Eye (tissue), 1 donor: ENCODE data around the gene LRWD1.
A peak's percentile ranks its signal among the peaks of the same experiment; 100 is the strongest.
"Not testable (repeated sequence)": the region's sequence is repeated elsewhere in the genome, so short reads cannot be mapped to it uniquely, and the experiment has no call there.

Experiments used
- DNase-seq: peaks from one replicate; pipeline ENCODE4 v3.0.0-alpha.2; 2015

The LRWD1 gene

GRCh38 chr7:102498321-102498720, 33.5 kb downstream of the LRWD1 start:
- DNase-seq = not testable (repeated sequence)

- DNase-seq = not testable (repeated sequence)
Observed at GRCh38 chr7:102503141-102503540, 38.4 kb downstream of the LRWD1 start.

DNA sequence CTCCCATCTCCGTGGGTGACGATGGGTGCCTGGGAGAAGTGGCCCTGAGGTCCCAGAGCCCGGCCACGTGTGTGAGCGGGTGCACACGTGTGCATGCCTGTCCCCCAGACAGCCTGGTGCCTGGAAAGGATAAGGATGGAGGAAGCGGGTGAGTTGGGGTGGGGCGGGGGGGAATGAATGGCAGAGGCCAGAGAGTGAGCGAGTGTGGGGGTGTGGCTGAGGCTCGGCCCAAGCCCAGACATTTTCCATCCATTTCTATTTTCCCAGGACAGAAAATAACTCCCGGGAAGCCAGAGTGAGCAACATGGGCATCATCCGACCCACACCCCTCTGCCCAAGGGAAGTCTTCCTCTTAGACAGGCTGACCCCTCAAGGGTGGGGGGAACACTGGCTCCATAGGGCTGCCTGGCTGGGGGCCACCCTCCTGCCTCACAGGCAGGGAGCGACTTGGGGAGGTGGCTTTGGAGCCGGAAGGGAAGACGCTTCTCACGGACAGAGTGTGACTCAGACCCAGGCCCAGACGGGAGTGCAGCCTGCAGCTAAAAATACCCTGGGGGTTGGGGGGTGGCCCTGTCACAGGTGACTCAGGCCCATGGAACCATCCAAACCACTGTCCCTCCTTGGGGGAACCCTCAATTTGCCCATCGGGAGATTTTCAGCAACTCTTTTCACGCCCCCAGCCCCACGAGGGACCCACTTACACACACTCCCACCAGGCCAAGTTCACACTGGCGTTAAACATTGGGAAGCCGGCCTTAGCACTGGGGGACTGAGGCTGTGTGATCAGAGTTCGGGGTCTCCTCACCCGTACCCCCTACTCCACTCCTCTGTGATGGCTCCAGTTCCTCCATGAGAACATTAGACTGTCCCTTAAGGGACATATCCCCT, 40.8 kb downstream of the LRWD1 start:
- not testable (repeated sequence) for DNase-seq

DNA sequence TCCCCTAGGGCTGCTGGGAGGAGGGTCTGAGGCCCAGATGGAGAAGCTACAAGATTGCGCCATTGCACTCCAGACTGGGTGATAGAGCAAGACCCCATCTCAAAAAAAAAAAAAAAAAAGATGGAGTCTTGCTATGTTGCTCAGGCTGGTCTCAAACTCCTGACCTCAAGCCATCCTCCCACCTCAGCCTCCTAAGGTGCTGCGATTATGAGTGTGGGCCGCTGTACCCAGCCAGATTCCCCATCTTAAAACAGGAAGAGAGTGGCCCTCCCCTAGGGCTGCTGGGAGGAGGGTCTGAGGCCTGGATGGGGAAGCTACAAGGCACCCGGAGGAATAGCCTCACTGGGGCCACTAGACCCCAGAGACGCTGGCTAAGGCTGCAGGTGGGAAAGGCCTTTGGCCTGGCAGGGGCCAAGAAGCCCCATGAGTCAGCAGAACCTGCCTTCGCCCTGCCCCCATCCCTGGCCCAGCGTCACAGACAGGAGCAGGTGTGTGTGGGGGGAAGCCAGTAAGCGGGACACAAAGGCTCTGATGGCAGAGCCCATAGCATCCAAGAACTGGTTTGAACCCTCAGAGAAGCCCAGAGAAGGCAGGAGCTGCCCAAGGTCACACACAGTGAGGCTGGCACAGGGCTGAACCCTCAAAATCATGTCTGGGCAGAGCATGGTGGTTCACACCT, 42.8 kb downstream of the LRWD1 start:
- DNase-seq = not testable (repeated sequence)

DNA sequence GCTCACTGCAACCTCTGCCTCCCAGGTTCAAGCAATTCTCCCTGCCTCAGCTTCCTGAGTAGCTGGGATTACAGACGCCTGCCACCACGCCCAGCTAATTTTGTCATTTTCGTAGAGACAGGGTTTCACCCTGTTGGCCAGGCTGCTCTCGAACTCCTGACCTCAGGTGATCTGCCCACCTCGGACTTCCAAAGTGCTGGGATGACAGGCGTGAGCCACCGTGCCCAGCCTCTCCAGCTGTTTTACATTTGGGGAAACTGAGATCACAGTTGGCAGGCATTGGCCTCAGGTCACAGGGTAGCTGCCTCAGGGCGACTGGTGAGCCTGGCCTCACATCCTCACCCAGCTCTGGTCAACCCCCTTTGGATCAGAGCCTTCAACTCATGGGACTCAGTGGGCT, 45.8 kb downstream of the LRWD1 start:
- not testable (repeated sequence) for DNase-seq

DNA sequence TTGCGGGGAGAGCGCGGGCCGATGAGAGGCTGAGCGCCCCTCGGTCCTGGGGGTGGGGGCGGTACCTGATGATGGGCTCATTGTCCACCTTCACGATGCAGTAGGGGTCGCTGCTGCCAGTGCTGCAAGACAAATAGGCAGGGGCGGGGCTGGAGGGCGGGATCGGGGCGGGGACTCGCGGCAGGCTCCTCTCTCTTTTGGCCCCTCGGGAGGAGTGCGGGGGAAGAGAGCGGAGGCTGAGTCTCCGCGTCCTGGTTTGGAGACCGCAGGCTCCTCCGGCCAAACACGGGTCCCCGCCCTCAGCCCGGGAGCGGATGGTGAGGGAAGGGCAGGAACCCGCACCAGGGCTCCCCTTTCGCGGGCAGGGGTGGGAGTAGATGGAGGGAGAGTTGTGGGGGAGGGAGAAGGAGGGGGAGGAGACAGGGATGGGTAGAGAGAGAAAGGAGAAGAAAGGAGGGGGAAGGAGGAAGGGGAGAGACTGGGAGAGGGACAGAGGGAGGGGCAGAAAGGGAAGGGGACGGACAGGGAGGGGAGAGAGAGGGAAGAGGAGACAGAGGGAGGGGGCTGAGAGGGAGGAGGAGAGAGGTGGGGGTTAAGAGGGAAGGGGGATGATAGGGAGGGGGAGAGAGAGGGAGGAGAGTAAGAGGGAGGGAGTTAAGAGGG, 47.2 kb downstream of the LRWD1 start:
- DNase-seq = not testable (repeated sequence)

DNA sequence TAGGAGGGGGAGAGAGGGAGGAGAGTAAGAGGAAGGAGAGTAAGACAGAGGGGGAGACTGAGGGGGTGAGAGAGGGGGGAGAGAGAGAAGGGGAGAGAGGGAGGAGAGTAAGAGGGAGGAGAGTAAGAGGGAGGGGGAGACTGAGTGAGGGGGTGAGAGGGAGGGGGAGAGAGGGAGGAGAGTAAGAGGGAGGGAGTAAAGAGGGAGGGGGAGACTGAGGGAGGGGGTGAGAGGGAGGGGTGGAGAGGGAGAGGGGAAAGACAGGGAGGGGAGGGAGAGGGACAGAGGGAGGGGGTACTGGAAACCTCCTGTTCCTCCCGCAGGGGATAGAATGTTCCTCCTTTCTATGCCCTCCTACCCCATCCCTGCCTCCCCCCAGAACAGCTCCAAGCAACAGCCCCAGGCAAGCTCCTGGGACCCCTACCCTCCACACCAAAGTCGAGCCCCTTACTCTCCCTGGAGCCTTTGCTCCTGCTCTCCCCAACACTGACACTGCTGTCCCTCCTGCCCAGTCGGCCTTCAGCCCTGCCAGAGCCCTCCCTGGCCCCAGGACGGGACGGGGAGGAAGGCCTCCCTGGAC, 47.9 kb downstream of the LRWD1 start:
- peak; percentile 99 for DNase-seq

DNA sequence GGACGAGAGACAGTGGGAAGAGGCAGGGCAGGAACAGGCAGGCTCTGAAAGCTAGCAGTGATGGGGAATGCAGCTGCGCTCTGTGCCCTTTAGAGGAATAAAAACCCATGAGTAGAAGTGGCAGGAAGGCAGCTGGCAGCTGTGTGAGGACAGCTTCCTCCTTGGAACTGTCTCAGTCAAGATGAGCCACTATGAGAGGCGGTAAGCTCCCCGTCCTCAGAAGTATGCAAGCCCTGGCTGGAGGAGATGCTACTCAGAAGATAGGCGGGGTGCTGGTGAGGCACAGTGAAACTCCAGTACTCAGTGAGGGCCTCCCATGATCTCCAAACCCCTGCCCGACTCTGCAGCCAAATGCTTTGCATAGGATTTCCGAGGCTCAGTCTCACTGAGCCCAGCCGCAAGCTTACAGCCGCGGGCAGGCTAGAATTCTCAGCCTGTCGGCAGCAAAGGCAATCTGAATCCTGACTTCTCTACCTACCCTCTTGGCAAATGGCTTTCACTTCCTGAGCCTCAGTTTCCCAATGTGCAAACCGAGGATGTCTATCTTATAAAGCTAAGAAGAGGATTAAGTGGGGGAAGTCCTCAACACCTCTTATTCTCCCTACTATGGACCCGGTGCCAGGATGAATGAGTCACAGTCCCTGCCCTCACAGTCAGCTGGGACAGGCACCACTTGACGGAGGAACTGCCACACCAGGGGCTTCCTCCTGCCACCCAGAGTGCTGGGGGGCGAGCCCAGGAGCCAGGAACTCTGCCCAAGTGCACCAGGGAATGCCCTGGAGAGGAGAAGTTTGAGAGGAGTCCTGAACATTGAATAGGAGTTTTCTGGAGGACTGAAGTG, 50.3 kb downstream of the LRWD1 start:
- DNase-seq = not testable (repeated sequence)

- not testable (repeated sequence) for DNase-seq
Observed at GRCh38 chr7:102515889-102516288, 51.1 kb downstream of the LRWD1 start.

- DNase-seq = not testable (repeated sequence)
Observed at GRCh38 chr7:102516951-102517350, 52.2 kb downstream of the LRWD1 start.

DNA sequence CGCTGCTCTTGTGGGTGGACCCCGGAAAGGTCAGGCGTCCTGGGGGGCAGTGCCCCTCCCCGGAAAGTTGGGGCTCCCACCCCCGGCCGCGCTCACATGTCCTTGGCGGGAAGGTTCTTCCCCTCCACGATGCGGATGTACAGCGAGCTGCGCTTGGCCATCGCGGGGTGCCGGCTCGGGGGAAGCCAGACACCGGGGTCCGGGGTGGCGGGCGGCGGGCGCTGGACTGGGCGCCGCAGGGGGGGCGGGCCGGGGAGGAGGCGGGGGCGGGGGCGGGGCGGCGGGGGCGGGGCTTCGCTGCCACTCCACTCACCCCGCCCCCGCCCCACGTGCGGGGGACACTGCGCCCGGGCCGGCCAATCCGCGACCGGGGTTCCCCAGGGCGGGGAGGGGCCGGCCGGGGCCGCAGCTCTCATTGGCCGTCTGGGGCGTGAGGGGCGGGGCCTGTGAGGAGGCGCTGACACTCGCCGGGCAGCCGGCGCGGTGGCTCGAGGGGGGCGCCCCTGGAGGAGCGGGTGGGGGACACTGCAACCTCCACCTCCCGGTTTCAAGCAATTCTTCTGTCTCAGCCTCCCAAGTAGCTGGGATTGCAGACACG, 52.9 kb downstream of the LRWD1 start, which contains the start of gene RASA4B:
TSS of gene RASA4B (minus strand) at position 228 of the 598 bp plus-strand sequence. CDS start at position 161, 67 bp downstream.
- peak; percentile 45 for DNase-seq

- not testable (repeated sequence) for DNase-seq
Observed at GRCh38 chr7:102520797-102521196, 56.0 kb downstream of the LRWD1 start.
